Stimulated activated CD4-positive, alpha-beta T cell treated with anti-CD3 and anti-CD28 coated beads, Interleukin-12 subunit alpha, Interleukin-12 subunit beta, amount 100 ng/mL, for 24 hours (primary cell): ENCODE data around the gene OPCML.

Experiments used
- DNase-seq, 2 experiments: peaks; one replicate each; pipeline ENCODE4 v3.0.0-alpha.2; 2020; ENCODE audit warnings: low read depth in 2 of 2

OPCML gene

GRCh38 chr11:132942611-132943356 is 589.5 kb downstream of the OPCML start:
- DNase-seq, result no peak

DNA sequence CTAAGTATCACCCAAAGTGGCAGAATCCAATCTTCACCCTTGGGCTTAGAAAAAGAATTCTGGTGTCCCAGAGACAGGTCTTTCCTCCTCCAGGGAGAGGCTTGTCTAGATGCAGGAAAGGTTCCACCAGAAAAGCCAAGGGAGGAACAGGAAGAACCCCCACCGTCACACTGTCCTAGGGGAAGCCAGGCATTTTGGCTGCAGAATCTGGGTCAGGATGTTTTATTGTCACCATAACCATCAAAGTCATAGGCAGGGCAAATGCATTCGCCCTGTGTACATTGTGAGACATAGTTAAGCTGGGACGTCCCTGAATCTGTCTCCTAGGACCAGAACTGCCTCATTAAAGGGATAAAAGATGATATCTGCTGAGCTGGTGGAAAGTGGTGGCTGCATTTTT is 590.5 kb downstream of the OPCML start:
- DNase-seq, result no peak

DNA sequence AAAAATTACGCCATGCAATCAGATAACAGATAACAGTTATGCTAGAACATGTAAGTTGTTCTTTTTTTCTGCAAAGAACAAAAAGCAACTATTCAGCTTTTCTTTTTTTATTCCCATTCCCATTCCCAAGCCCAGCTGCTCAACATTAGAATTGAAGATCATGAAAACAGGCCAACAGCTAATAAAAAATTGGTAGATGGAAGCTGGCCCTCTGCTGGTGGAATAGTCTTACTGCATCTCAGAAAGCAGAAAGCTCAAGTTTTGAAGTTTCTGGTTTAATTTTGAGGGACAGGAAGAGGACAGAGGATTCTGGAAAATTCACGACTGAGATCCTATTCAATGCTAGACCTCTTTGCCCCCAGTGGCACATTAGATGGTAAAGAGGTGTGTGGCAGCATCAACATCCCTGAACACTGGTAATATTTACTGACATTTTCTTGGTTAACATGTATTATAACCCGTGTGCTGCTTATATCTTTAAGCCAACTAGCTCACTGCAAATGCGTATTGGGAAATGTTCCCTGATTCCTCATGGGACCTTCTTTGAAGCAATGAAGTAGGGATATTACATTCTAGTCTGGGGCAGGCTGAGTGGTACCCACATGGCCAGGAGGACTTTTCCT is 591.2 kb downstream of the OPCML start:
- DNase-seq, result no peak

DNA sequence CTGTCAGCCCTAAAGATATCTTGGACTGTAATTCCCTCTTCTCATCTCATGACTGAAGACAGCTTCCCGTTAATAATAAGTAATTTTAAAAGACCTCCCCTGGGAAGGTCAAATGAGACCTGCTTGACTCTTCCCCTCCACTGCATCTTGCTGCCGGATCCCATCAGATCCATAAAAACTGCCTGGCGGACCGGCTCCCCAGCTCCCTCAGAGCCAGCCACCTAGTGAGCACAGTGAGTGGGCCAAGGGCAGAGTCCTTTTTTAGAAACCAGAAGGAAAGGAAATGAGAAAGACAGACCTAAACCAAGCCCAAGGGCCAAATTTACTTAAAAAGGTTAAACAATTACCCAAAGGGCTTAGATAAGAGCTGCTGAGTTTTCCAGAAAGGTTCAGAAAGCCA is 595.3 kb downstream of the OPCML start:
- no peak for DNase-seq

- DNase-seq, result no peak
These were observed 596.9 kb downstream of the OPCML start for GRCh38 chr11:132935383-132935782.

DNA sequence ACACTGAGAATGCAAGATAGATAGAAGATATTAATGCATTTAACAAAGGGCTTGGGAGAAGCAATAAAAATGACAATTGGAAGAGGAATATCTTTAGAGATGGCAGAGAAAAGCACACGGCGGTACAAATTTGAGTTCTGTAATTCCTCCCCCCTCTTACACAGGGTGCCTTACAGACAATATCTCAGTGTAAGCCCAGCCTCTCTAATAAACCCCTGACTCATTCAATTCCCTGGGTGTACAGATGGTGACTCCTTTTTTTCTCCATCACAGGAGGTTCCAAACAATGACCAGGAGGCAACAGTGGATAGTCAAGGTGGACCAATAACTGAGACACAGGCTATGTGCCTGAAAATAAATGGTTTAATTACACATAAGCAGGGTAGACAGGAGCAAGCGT is 598.6 kb downstream of the OPCML start:
- DNase-seq, result no peak

DNA sequence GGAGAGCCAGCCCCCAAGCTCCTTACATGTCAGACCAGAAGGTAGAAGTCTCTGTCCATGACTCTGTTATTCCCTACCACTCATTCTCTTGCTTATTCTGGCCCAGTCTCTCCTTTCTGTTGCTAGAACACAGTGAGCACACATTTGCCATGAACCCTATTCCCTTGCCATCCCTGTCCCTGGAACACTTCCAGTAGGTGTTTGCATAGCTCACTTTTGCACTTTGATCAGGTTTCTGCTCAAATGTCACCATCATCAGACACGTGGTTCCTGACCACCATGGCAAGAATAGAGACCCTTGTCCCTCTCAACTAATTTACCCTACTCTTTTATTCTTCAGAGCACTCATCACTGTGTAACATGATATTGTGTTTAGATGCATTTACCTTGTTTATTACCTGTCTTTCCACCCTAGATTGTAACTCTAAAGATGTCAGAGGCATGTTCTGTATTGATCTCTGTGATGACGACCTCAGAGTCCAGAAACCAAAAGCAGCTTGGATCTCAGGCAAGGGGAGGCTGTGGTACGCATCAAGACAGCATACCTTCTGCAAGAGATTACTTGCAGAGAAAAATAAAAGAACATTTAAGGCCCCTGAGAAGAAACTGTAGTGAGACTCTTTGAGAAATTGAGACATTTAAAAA is 606.4 kb downstream of the OPCML start:
- DNase-seq, result no peak

GRCh38 chr11:132921597-132921996 is 610.7 kb downstream of the OPCML start:
- no peak for DNase-seq

GRCh38 chr11:132920451-132921096 is 611.7 kb downstream of the OPCML start:
- no peak for DNase-seq

DNA sequence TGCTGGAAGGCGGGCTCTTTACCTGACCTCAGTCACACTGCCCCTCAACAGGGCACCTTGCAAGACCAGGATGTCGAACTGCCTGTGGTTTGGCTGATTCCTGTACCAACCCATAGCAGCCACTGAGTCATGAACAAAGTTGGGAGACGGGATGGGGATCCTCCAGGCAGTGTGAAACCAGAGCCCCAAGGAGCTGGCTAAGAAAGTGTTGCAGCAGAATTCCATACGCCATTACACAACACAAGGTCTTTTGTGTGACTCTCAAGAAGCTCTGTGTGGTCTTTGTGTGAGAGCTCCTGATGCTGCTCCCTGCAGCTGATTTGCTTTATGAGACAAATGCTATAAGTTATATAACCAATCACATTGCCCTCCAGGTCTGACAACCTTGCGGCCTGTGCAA is 617.7 kb downstream of the OPCML start:
- no peak for DNase-seq

GRCh38 chr11:132913886-132914285 is 618.4 kb downstream of the OPCML start:
- no peak for DNase-seq

GRCh38 chr11:132913295-132913694 is 619.0 kb downstream of the OPCML start:
- no peak for DNase-seq

GRCh38 chr11:132911186-132911585 is 621.1 kb downstream of the OPCML start:
- DNase-seq, result no peak

DNA sequence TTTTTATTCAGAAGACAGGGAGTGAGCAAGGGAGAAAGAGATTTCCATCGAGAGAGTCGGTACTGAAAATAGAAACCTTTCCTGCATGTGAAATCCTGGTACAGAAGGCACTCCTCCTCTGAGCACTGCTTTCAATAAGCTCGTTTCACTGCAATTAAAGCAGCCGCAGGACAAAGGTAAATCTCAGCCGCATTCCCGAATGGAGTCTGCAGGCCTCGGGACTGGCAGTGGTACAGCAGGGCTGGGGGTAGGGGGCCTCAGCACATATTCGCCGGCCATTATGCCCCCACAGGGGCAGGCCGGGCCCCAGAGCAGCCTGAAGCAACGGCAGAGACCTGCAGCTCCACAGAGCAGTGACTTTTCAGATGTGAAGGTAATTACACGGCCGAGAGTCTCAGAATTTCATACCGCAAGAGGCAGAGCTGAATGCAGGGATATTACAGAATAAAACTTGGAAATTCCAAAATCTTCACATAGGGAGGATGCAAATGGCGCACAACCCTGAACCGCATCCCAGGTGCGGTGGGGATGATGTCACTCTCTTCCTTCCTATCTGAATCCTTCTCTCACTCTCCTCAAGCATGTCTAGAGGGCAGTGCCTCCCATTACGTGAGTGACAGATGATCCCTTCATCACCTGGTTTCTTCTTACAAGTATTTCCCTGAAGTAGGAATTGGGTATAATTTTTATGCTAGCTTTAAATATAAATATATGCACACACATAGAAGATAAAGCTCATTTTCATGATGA is 622.1 kb downstream of the OPCML start:
- DNase-seq, result no peak

DNA sequence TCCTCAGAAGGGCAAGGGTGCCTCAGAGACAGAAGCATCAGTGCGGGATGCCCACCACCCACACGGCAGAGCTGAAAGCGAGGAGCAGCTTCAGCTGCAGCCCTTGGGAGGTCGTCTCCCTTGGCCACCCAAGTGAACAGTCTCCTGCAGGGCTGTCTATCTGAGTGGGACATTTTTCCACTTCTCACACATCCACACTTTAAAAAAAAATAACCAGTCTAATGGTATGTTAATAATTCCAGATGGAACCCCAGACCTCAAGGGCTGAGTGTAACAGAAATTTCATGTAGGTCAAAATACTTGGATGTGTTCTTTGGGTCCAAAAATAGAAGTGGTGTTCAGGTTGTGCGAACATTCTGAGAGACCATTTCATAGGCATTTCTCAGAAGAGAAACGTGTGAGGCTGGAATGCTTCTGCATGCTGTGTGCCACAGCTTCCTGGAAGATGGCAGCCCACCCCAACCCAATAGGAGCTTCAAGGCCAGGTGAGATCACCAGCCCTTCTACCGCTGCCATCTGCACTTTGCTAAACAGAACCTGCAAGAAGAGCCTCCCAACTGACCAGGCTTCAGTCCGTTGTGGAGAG is 623.2 kb downstream of the OPCML start:
- no peak for DNase-seq

DNA sequence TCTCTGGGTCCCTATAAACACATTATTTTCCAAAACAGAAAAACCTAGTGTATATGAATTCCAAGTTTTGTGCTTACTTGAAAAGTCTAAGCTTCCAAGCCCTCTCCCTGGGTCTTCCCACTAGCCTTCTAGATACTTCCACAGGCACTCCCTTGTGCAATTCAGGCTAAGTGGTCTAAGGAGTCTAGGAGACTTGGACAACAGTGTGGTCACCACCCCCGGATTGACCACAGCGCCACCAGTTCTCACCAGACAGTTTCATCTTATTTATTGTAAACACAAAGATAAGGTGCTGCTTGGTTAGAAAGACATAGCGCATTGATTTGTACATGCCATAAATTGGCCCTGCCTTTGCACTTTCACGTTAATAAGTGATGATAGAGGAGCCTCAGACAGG is 623.9 kb downstream of the OPCML start:
- DNase-seq, result no peak

- no peak for DNase-seq
These were observed 624.5 kb downstream of the OPCML start for GRCh38 chr11:132907651-132908413.

- no peak for DNase-seq
These were observed 627.7 kb downstream of the OPCML start for GRCh38 chr11:132904607-132905006.

DNA sequence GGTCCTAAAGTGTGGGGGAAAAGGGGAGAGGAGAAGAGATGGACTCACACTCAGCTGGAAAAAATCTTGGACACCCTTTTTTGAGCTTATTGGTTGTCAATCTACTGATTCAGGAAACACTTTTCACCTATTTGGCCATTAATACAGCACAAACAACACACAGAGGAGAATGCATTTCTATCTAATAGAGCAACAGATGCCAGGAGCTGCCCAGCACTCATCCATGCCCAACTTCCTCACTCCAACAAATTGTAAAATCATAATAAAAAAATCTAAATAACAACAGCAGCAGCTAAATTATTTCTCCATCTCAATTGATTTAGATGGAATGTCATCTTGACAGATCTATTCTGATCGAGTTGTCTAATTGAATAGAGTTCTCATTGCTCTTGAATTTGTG is 628.2 kb downstream of the OPCML start:
- DNase-seq, result no peak

- DNase-seq, result no peak
These were observed 630.4 kb downstream of the OPCML start for GRCh38 chr11:132901638-132902471.
